Stomach (tissue), 9 donors: ENCODE results near the gene DNAJA1. TPM values are rescaled to one million over a fixed set of nuclear protein-coding genes. Genes with fewer than 3 reads are reported as not detected.

Source experiments
- DNase-seq, 2 donors: peaks; one replicate each; pipeline versions ENCODE4 v3.0.0 to v3.0.0-alpha.2; 2013 to 2019
- H3K27ac ChIP-seq, 5 donors: fragments of 200-600 bp in 4 of 5; sonication (generic) in 4 of 5; one replicate each; pipeline ENCODE4 v1.5.1; 2013 to 2019; ENCODE audit warnings: mild to moderate bottlenecking in 1 of 5, moderate library complexity in 1 of 5
- H3K27me3 ChIP-seq, 3 donors: fragments of 200-600 bp; sonication (generic); one replicate each; pipeline ENCODE4 v1.5.1; 2017 to 2019; ENCODE audit warnings: mixed run types in 1 of 3
- H3K36me3 ChIP-seq, 4 donors: fragments of 200-600 bp; sonication (generic); 1 replicate in 3 of 4; 2 replicates in 1 of 4; pipeline ENCODE4 v1.5.1; 2016 to 2019
- H3K4me1 ChIP-seq, 4 donors: fragments of 200-600 bp; sonication (generic); one replicate each; pipeline ENCODE4 v1.5.1; 2016 to 2019
- H3K4me3 ChIP-seq, 4 donors: fragments of 200-600 bp; sonication (generic) in 3 of 4; one replicate each; pipeline ENCODE4 v1.5.1; 2016 to 2019; ENCODE audit warnings: mild to moderate bottlenecking in 1 of 4
- H3K9me3 ChIP-seq, 4 donors: fragments of 200-600 bp; sonication (generic); one replicate each; pipeline ENCODE4 v1.5.1; 2016 to 2019
- EP300 ChIP-seq: sonication (generic); formaldehyde crosslinking; IDR thresholded peaks from one replicate; pipeline ENCODE4 v1.6.1; 2017; ENCODE audit warnings: antibody characterized with exemption
- POLR2A ChIP-seq, 4 donors: fragments of 450-650 bp; IDR thresholded peaks; one replicate each; pipeline ENCODE4 v1.6.1; 2016; ENCODE audit warnings: antibody characterized with exemption in 4 of 4, control low read depth in 2 of 4, mild to moderate bottlenecking in 1 of 4, moderate library complexity in 1 of 4
- POLR2AphosphoS5 ChIP-seq, 3 donors: sonication (generic); formaldehyde crosslinking; IDR thresholded peaks; one replicate each; pipeline ENCODE4 v1.6.1; 2016; ENCODE audit warnings: antibody characterized with exemption in 3 of 3
- WGBS, 5 donors: extraction: QIAGEN DNeasy Blood & Tissue Kit in 3 of 5; methylation state at CpG; one replicate each; pipeline versions ENCODE4 v1.1.5 to v1.1.7; 2013 to 2018; 5-methylcytosine and 5-hydroxymethylcytosine counted together
- intact Hi-C: fragments of 100-400 bp; cut with DNase I; formaldehyde crosslinking; loops from one replicate; pipeline ENCODE4 v1.15.1; 2023; ENCODE audit warnings: low total_unique reads
- polyA plus RNA-seq, 3 donors: library from polyadenylated mRNA; stranded (reverse); fragments of 200-250 nt; gene quantifications; one replicate each; pipeline ENCODE4 v1.2.3, GENCODE V29; 2013
- total RNA-seq, 5 donors: library from RNA; depleted of rRNA; stranded (reverse); fragments of >200 nt; gene quantifications; one replicate each; pipeline versions ENCODE4 v1.1.0 to v1.2.3, GENCODE V29; 2014 to 2016
- TF ChIP-seq, protein P1 (sequence below), 7 experiments: fragments of 450-650 bp in 4 of 7; fragments of 200-600 bp in 3 of 7; sonication (generic) in 3 of 7; IDR thresholded peaks; one replicate each; pipeline ENCODE4 v1.5.1; 2016 to 2019; ENCODE audit warnings: antibody characterized with exemption in 7 of 7, control low read depth in 2 of 7, mild to moderate bottlenecking in 1 of 7
- donor health status: healthy with polysubstance abuse.
- donor health status: Bipolar disorder and iron deficiency.
- donor health status: healthy.

DNAJA1 gene
- total and polyA plus RNA-seq, 8 donors: 16.8 to 87.4 (median 39.3) TPM

DNA sequence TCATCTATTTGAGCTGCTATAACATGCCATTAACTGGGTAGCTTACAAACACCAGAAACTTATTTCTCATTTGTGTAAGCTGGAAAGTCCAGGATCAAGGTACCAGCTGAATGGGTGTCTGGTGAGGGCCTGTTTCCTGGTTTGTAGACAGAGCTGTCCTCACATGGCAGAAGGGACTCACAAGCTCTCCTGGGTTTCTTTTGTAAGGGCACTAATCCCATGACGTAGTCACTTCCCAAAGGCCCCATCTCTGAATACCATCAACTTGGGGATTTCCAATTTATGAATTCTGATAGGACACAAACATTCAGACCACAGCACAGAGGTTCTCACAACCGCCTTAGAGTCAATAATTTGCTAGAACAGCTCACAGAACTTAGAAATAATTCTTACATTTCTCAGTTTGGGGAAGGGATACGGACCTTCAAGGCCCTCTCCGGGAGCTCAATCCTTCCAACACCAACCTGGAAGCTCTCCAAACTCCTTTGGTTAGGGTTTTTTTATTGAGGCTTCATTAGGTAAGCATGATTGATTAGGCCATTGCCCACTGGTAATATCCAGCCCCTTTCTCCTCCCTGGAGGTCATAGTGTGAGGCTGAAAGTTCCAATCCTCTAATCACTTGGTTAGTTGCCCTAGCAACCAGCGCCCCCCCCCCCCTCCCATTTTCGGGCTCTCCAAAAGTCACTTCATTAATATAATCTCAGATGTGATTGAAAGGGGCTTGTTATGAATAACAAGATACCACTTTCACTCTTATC is 7.6 kb upstream of the DNAJA1 start:
- Histone ChIP-seq H3K9me3 (no peaks in the 10 kb centered on the region), H3K4me3 (no peak overlapping the region), H3K27ac (no peak overlapping the region), H3K4me1 (peaks cover 0 to 9% (median 3%) of the 10 kb centered on the region in 4 donors), H3K27me3 (no peaks in the 10 kb centered on the region), H3K36me3 (peaks cover 0 to 25% (median 20%) of the 10 kb centered on the region in 4 donors)
- 77 to 88% (median 83%) methylated on average over 6 of the region's 6 CpGs for WGBS, 5 donors
- TF ChIP-seq, protein P1, sequence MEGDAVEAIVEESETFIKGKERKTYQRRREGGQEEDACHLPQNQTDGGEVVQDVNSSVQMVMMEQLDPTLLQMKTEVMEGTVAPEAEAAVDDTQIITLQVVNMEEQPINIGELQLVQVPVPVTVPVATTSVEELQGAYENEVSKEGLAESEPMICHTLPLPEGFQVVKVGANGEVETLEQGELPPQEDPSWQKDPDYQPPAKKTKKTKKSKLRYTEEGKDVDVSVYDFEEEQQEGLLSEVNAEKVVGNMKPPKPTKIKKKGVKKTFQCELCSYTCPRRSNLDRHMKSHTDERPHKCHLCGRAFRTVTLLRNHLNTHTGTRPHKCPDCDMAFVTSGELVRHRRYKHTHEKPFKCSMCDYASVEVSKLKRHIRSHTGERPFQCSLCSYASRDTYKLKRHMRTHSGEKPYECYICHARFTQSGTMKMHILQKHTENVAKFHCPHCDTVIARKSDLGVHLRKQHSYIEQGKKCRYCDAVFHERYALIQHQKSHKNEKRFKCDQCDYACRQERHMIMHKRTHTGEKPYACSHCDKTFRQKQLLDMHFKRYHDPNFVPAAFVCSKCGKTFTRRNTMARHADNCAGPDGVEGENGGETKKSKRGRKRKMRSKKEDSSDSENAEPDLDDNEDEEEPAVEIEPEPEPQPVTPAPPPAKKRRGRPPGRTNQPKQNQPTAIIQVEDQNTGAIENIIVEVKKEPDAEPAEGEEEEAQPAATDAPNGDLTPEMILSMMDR (IDR thresholded peaks at IDR 0.05): no peak
- TF ChIP-seq POLR2AphosphoS5 (IDR thresholded peaks at IDR 0.05): no peak
- TF ChIP-seq EP300: no peak
- TF ChIP-seq POLR2A (IDR thresholded peaks at IDR 0.05): no peak
- no peak for DNase-seq
- intact Hi-C loops: no loop called here

DNA sequence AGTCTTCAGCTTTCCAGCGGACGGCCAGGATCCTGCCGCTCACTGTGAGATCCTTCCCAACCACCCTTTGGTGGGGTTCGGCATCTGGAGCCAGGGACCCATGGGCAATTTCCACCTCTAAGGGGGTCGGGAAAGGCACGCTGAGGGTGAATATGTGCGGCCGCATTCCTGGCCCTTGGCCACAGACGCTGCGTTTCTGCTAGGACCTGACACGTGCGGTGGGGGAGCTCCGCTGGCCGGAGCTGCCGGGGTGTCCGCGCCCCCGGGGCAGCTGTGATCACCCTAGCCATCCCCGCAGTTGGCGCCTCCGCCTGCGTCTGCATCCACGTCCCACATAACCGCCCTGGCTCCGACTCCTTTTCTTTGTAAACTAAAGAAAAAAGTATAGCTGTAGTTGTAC is 5.3 kb upstream of the DNAJA1 start:
- Histone ChIP-seq H3K36me3 (peaks cover 0 to 25% (median 20%) of the 10 kb centered on the region in 4 donors), H3K4me1 (peaks cover 15 to 30% (median 19%) of the 10 kb centered on the region in 4 donors), H3K4me3 (no peak overlapping the region), H3K9me3 (no peaks in the 10 kb centered on the region), H3K27me3 (no peaks in the 10 kb centered on the region), H3K27ac (no peak overlapping the region)
- intact Hi-C loops: no loop called here
- TF ChIP-seq, protein P1 (IDR thresholded peaks at IDR 0.05): no peak
- TF ChIP-seq POLR2A (IDR thresholded peaks at IDR 0.05) (no peak), EP300 (no peak), POLR2AphosphoS5 (IDR thresholded peaks at IDR 0.05) (no peak)
- DNase-seq: no peak
- 89 to 95% (median 91%) methylated on average over 24 to 25 of the region's 25 CpGs for WGBS, 5 donors

GRCh38 chr9:33022303-33022702 is 2.8 kb upstream of the DNAJA1 start:
- no peak overlapping the region for H3K4me3 ChIP-seq
- peaks cover 27 to 43% (median 30%) of the 10 kb centered on the region in 4 donors for H3K4me1 ChIP-seq
- WGBS, 5 donors: 70 to 82% (median 77%) methylated on average over 3 of the region's 3 CpGs
- H3K27me3 ChIP-seq: no peaks in the 10 kb centered on the region
- intact Hi-C loops: no loop called here
- H3K36me3 ChIP-seq: peaks cover 0 to 24% (median 23%) of the 10 kb centered on the region in 4 donors
- H3K9me3 ChIP-seq: no peaks in the 10 kb centered on the region
- DNase-seq: no peak
- TF ChIP-seq EP300: no peak
- TF ChIP-seq POLR2AphosphoS5 (IDR thresholded peaks at IDR 0.05): no peak
- TF ChIP-seq POLR2A (IDR thresholded peaks at IDR 0.05): no peak
- no peak overlapping the region for H3K27ac ChIP-seq

DNA sequence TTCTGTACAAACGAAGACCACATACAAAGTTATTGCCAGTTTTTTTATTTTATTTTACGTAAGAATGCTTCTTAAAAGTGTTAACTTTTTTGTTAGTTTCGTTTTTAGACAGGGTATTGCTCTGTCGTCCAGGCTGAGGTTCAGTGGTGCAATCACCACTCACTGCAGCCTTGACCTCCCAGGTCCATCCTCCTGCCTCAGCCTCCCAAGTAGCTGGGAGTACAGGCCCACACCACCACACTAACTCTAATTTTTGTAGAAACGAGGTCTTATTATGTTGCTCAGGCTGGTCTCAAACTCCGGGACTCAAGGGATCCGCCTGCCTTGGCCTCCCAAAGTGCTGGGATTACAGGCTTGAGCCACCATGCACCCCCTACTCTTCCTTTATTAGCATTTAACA is 2.3 kb upstream of the DNAJA1 start:
- H3K4me3 ChIP-seq: no peak overlapping the region
- peaks cover 0 to 28% (median 24%) of the 10 kb centered on the region in 4 donors for H3K36me3 ChIP-seq
- intact Hi-C loops: no loop called here
- 80 to 85% (median 83%) methylated on average over 7 of the region's 7 CpGs for WGBS, 5 donors
- no peaks in the 10 kb centered on the region for H3K9me3 ChIP-seq
- H3K27me3 ChIP-seq: no peaks in the 10 kb centered on the region
- TF ChIP-seq, protein P1 (IDR thresholded peaks at IDR 0.05): no peak
- TF ChIP-seq EP300 (no peak), POLR2AphosphoS5 (IDR thresholded peaks at IDR 0.05) (no peak), POLR2A (IDR thresholded peaks at IDR 0.05) (no peak)
- H3K27ac ChIP-seq: no peak overlapping the region
- DNase-seq: no peak
- peaks cover 31 to 47% (median 35%) of the 10 kb centered on the region in 4 donors for H3K4me1 ChIP-seq

DNA sequence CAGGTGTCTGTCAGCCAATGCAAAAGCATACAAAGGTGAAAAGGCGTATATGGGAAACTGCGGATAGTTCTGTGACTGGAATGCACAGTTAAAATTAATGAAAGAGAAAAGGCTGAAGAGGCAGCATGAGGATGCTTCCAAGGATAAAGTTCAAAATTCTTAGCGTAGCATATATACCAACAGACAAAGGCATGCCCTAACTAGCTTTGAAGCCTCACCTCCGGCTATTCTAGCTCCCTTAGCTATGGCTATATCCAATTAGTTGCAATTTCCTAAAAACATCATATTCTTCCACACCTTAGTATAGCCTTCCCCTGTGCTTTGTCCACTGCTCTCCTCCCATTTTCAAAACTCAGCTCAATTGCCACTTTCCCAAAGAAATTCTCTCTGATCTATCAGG is 1.4 kb upstream of the DNAJA1 start:
- Histone ChIP-seq H3K36me3 (peaks cover 0 to 33% (median 29%) of the 10 kb centered on the region in 4 donors), H3K4me3 (peak overlapping the region in 3 of 4 donors; percentile 79 to 94 (median 82)), H3K27ac (peak overlapping the region in 4 of 5 donors; percentile 98 to 100 (median 99)), H3K27me3 (no peaks in the 10 kb centered on the region), H3K9me3 (no peaks in the 10 kb centered on the region), H3K4me1 (peaks cover 40 to 56% (median 44%) of the 10 kb centered on the region in 4 donors)
- TF ChIP-seq POLR2AphosphoS5 (IDR thresholded peaks at IDR 0.05) (no peak), POLR2A (IDR thresholded peaks at IDR 0.05) (no peak), EP300 (no peak)
- TF ChIP-seq, protein P1 (IDR thresholded peaks at IDR 0.05): no peak
- DNase-seq: no peak
- 90 to 96% (median 94%) methylated on average over 4 of the region's 4 CpGs for WGBS, 5 donors
- intact Hi-C loops: no loop called here
